ENCODE results near the gene MYO18A.

Gene MYO18A

DNA sequence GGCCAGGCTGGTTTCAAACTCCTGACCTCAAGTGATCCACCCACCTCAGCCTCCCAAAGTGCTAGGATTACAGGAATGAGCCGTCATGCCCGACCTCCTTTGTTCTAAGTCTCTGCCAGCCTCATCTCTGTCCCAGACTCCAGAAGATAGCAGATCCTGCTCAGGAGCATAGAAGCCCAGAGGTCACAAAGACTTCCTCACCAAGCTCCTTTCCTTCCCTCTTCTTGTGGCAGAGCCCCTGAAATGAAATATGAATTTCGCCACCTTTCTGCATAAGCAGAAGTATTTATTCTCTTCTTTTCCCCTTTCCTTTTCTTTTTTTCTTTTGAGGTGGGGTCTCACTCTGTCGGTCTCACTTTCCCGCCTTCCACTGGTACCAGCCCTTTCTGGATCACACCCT, 148.7 kb downstream of the MYO18A start:
- Histone ChIP-seq H3K9ac (ENCODE audit: low read depth in 1 of 2, low read length in 2 of 2) (no peak overlapping the region), H3K36me3 (ENCODE audit: control insufficient read depth in 2 of 2, insufficient read depth in 2 of 2, low read length in 2 of 2) (no peaks in the 10 kb centered on the region), H3K4me1 (ENCODE audit: control insufficient read depth in 2 of 2, insufficient read depth in 2 of 2, low read length in 2 of 2) (no peaks in the 10 kb centered on the region), H3K27ac (ENCODE audit: low read depth in 2 of 2, low read length in 2 of 2) (no peak overlapping the region), H3K27me3 (ENCODE audit: control insufficient read depth in 2 of 2, insufficient read depth in 2 of 2, low read length in 2 of 2) (peaks cover 6 to 28% of the 10 kb centered on the region in 2 donors), H3K9me3 (ENCODE audit: control insufficient read depth in 2 of 2, low read length in 2 of 2) (peaks cover 0 to 3% of the 10 kb centered on the region in 2 donors), H3K4me3 (ENCODE audit: low read length in 2 of 2) (no peak overlapping the region)

- peaks cover 19 to 27% of the 10 kb centered on the region in 2 donors for H3K27me3 ChIP-seq (ENCODE audit: control insufficient read depth in 2 of 2, insufficient read depth in 2 of 2, low read length in 2 of 2)
Observed at GRCh38 chr17:29024316-29024952, 155.8 kb downstream of the MYO18A start.

GRCh38 chr17:29022074-29022473, 158.1 kb downstream of the MYO18A start:
- no peak overlapping the region for H3K9ac ChIP-seq (ENCODE audit: low read depth in 1 of 2, low read length in 2 of 2)
- H3K27me3 ChIP-seq (ENCODE audit: control insufficient read depth in 2 of 2, insufficient read depth in 2 of 2, low read length in 2 of 2) = peaks cover 29 to 39% of the 10 kb centered on the region in 2 donors
- no peak overlapping the region for H3K4me3 ChIP-seq (ENCODE audit: low read length in 2 of 2)

More at GRCh38 chr17:29024316-29024952, 155.8 kb downstream of the MYO18A start:
- Histone ChIP-seq H3K27ac (ENCODE audit: low read depth in 2 of 2, low read length in 2 of 2) (no peak overlapping the region), H3K36me3 (ENCODE audit: control insufficient read depth in 2 of 2, insufficient read depth in 2 of 2, low read length in 2 of 2) (no peaks in the 10 kb centered on the region), H3K4me1 (ENCODE audit: control insufficient read depth in 2 of 2, insufficient read depth in 2 of 2, low read length in 2 of 2) (no peaks in the 10 kb centered on the region), H3K9me3 (ENCODE audit: control insufficient read depth in 2 of 2, low read length in 2 of 2) (no peaks in the 10 kb centered on the region), H3K4me3 (ENCODE audit: low read length in 2 of 2) (no peak overlapping the region), H3K9ac (ENCODE audit: low read depth in 1 of 2, low read length in 2 of 2) (no peak overlapping the region)

GRCh38 chr17:29021226-29021625, 159.0 kb downstream of the MYO18A start:
- Histone ChIP-seq H3K36me3 (ENCODE audit: control insufficient read depth in 2 of 2, insufficient read depth in 2 of 2, low read length in 2 of 2) (no peaks in the 10 kb centered on the region), H3K27me3 (ENCODE audit: control insufficient read depth in 2 of 2, insufficient read depth in 2 of 2, low read length in 2 of 2) (peaks cover 32 to 41% of the 10 kb centered on the region in 2 donors), H3K27ac (ENCODE audit: low read depth in 2 of 2, low read length in 2 of 2) (no peak overlapping the region), H3K9me3 (ENCODE audit: control insufficient read depth in 2 of 2, low read length in 2 of 2) (no peaks in the 10 kb centered on the region), H3K9ac (ENCODE audit: low read depth in 1 of 2, low read length in 2 of 2) (no peak overlapping the region), H3K4me1 (ENCODE audit: control insufficient read depth in 2 of 2, insufficient read depth in 2 of 2, low read length in 2 of 2) (no peaks in the 10 kb centered on the region), H3K4me3 (ENCODE audit: low read length in 2 of 2) (no peak overlapping the region)

More at GRCh38 chr17:29022074-29022473, 158.1 kb downstream of the MYO18A start:
- H3K4me1 ChIP-seq (ENCODE audit: control insufficient read depth in 2 of 2, insufficient read depth in 2 of 2, low read length in 2 of 2) = no peaks in the 10 kb centered on the region
- no peak overlapping the region for H3K27ac ChIP-seq (ENCODE audit: low read depth in 2 of 2, low read length in 2 of 2)
- H3K36me3 ChIP-seq (ENCODE audit: control insufficient read depth in 2 of 2, insufficient read depth in 2 of 2, low read length in 2 of 2) = no peaks in the 10 kb centered on the region
- no peaks in the 10 kb centered on the region for H3K9me3 ChIP-seq (ENCODE audit: control insufficient read depth in 2 of 2, low read length in 2 of 2)
